HG03457 (cell line): Measurements from ENCODE around the gene RANBP6.

Source experiments
- ATAC-seq: cut with Tn5 transposase; IDR thresholded peaks from one replicate; pipeline ENCODE4 v1.9.1; 2021; ENCODE audit warnings: moderate number of reproducible peaks; ENCODE audit not compliant: unreplicated experiment

Gene RANBP6

DNA sequence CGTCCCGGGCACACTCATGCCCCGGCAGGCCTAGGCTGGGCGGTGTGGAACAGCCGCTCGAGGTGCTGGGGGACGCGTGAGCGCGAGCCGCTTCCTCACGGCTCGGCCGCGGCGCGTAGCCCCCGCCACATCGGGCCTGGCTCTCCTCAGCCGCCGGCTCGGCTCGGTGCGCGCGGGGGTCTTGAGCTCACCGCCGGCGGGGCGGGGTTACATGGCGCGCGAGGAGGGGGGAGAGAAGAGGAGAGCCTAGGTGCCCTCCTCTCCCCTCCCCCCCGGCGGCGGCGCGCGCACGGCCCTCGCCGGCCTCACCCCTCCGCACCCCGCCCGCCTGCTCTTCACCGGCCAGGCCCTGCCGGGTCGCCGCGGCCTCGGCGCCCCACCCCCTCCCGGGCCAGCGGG lies 7.7 kb downstream of the RANBP6 start:
- ATAC-seq, result peak; percentile 22

GRCh38 chr9:6007058-6007769 lies 8.2 kb downstream of the RANBP6 start:
- peak; percentile 66 for ATAC-seq

GRCh38 chr9:6006749-6007057 lies 8.7 kb downstream of the RANBP6 start:
- no peak for ATAC-seq

GRCh38 chr9:6000955-6001354 lies 14.5 kb downstream of the RANBP6 start:
- no peak for ATAC-seq

DNA sequence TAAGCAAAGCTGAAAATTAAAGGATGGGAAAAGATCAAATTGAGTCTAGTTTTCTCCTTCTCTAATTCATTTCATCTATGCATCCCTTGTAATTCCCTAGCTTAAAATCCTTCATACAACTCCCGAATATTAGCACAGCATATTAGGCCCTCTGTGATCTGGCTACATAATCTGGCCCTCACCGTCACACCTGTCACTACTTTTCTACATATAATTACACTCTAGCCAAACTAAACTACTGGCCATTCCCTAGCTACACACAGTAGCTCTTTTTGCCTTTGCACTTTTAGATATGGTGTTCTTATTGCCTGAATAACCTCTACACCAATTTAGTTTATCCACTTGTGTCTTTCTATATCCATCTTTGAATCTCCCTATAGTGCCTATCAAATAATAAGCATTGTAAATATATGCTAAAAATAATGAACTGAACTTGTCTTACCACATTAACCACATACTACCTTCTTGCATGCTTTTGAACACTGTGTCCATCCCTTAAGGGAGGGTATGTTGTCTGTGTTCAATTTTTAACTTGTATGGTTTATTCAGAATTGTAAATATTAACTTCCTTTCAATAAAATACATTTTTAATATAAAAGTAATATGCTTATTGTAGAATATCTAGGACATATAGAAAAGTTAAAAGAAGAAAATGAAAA lies 15.9 kb downstream of the RANBP6 start:
- ATAC-seq, result no peak

GRCh38 chr9:5994493-5994892 lies 20.9 kb downstream of the RANBP6 start:
- ATAC-seq, result no peak

DNA sequence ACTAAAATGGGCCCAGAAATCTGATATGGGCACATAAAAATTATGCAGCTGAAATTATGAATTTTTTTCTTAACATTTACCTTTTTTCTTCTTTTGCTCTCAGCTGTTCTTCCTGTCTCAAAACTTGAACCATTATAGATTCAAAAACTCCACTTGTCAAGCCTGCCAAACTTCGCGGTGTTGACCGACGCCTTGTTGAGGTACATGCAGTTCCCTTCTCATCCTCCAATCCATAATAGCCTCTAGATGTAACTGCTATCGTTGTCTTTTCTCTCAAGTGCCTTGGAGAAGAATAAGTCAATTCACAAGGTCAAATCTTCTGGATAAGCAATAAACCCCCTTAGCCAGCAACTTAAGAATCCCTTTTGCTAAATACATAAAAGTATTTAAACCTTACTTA lies 27.2 kb downstream of the RANBP6 start:
- ATAC-seq, result no peak

- ATAC-seq, result no peak
These were observed 32.4 kb downstream of the RANBP6 start for GRCh38 chr9:5983042-5983441.

DNA sequence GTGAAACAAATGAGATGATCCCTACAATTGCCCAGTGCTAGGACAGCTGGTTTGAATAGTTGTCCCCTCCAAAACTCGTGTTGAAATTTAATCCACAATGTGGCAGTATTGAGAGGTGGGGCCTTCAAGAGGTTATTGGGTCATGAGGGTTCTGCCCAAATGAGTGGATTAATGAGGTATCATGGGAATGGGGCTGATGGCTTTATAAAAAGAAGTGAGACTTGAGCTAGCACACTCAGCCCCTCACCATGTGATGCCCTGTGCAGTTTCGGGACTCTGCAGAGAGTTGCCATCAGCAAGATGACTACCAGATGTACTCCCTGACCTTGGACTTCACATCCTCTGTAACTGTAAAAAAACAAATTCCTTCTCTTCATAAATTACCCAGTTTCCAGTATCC lies 33.1 kb downstream of the RANBP6 start:
- ATAC-seq, result no peak

GRCh38 chr9:5978523-5978922 lies 36.9 kb downstream of the RANBP6 start:
- no peak for ATAC-seq

GRCh38 chr9:5976674-5977397 lies 38.6 kb downstream of the RANBP6 start:
- no peak for ATAC-seq

GRCh38 chr9:5971740-5972139 lies 43.7 kb downstream of the RANBP6 start:
- no peak for ATAC-seq
